Choroid plexus epithelial cell (primary cell): ENCODE data around the gene HRG.
"Not testable (repeated sequence)": the region's sequence is repeated elsewhere in the genome, so short reads cannot be mapped to it uniquely, and the experiment has no call there.

Experiments used
- DNase-seq: peaks from one replicate; pipeline ENCODE4 v3.0.0-alpha.2; 2010; ENCODE audit warnings: low read depth
- H3K4me3 ChIP-seq: 2 replicates; pipeline ENCODE4 v1.5.1; 2011; ENCODE audit warnings: low read depth, mild to moderate bottlenecking, control low read depth, low read length, moderate library complexity
- CTCF ChIP-seq: conservative IDR thresholded peaks from 2 replicates; pipeline ENCODE4 v1.5.1; 2011; ENCODE audit warnings: low read depth, mild to moderate bottlenecking, control low read depth, inconsistent platforms, low read length, moderate library complexity

HRG gene

GRCh38 chr3:186705882-186706780, 40.3 kb downstream of the HRG start:
- no peak overlapping the region for H3K4me3 ChIP-seq
- DNase-seq, result no peak
- TF ChIP-seq CTCF, result no peak

GRCh38 chr3:186708983-186709679, 43.3 kb downstream of the HRG start:
- no peak for TF ChIP-seq CTCF
- DNase-seq, result peak; percentile 22

GRCh38 chr3:186710694-186711093, 44.9 kb downstream of the HRG start:
- H3K4me3 ChIP-seq, DNase-seq: not testable (repeated sequence)

More at GRCh38 chr3:186708983-186709679, 43.3 kb downstream of the HRG start:
- H3K4me3 ChIP-seq, result no peak overlapping the region

GRCh38 chr3:186713499-186713898, 47.7 kb downstream of the HRG start:
- TF ChIP-seq CTCF, result no peak
- DNase-seq, result no peak
- no peak overlapping the region for H3K4me3 ChIP-seq

- no peak for DNase-seq
- TF ChIP-seq CTCF, result no peak
- H3K4me3 ChIP-seq, result no peak within 1 kb of the TSS
Measured at GRCh38 chr3:186717039-186717457, 51.2 kb downstream of the HRG start, which contains the start of gene KNG1. TSS of gene KNG1 (plus strand) at chr3:186717359. CDS start at chr3:186717543, 184 bp downstream.

- no peak overlapping the region for H3K4me3 ChIP-seq
- TF ChIP-seq CTCF, result no peak
- no peak for DNase-seq
Measured at GRCh38 chr3:186719945-186720739, 54.3 kb downstream of the HRG start.

- no peak for DNase-seq
- no peak overlapping the region for H3K4me3 ChIP-seq
- TF ChIP-seq CTCF, result peak; percentile 33
Measured at GRCh38 chr3:186722457-186722856, 56.6 kb downstream of the HRG start.
